ENCODE data around the gene GALNT17.

The GALNT17 gene

GRCh38 chr7:71334541-71334940 lies 202.6 kb downstream of the GALNT17 start:
- Histone ChIP-seq H3K9me3 (replicated peaks; ENCODE audit: insufficient read depth, low read length) (no peaks in the 10 kb centered on the region), H3K9me2 (replicated peaks; ENCODE audit: insufficient read depth, low read length) (no peaks in the 10 kb centered on the region), H4K20me1 (ENCODE audit: insufficient read depth, low read length) (no peaks in the 10 kb centered on the region), H3K27ac (ENCODE audit: low read length) (no peak overlapping the region), H2AFZ (ENCODE audit: low read length) (no peak overlapping the region), H3K4me3 (ENCODE audit: low read length) (no peak overlapping the region), H3K9ac (ENCODE audit: low read length) (no peak overlapping the region), H3K4me1 (ENCODE audit: low read length) (no peaks in the 10 kb centered on the region), H3F3A (ENCODE audit: insufficient read depth, low read length) (no peaks in the 10 kb centered on the region), H3K79me2 (ENCODE audit: low read length) (no peaks in the 10 kb centered on the region), H3K4me2 (ENCODE audit: low read depth, low read length) (no peak overlapping the region), H3K36me3 (replicated peaks; ENCODE audit: insufficient read depth, low read length) (no peaks in the 10 kb centered on the region), H3K27me3 (replicated peaks; ENCODE audit: insufficient read depth, low read length) (no peaks in the 10 kb centered on the region)
- DNase-seq, result no peak
- TF ChIP-seq EZH2phosphoT487 (IDR thresholded peaks at IDR 0.05; ENCODE audit: low read length), result no peak
- no peak for TF ChIP-seq EZH2 (optimal IDR thresholded peaks at IDR 0.05; ENCODE audit: low read depth, low read length)
- TF ChIP-seq CTCF (IDR thresholded peaks at IDR 0.05; ENCODE audit: low read length), result no peak

- no peaks in the 10 kb centered on the region for H3K27me3 ChIP-seq (replicated peaks; ENCODE audit: insufficient read depth, low read length)
- no peaks in the 10 kb centered on the region for H3K9me2 ChIP-seq (replicated peaks; ENCODE audit: insufficient read depth, low read length)
- H2AFZ ChIP-seq (ENCODE audit: low read length), result no peak overlapping the region
- H3K4me3 ChIP-seq (ENCODE audit: low read length), result no peak overlapping the region
- no peaks in the 10 kb centered on the region for H4K20me1 ChIP-seq (ENCODE audit: insufficient read depth, low read length)
- no peaks in the 10 kb centered on the region for H3K79me2 ChIP-seq (ENCODE audit: low read length)
- H3K36me3 ChIP-seq (replicated peaks; ENCODE audit: insufficient read depth, low read length), result no peaks in the 10 kb centered on the region
- H3K4me1 ChIP-seq (ENCODE audit: low read length), result no peaks in the 10 kb centered on the region
- H3K27ac ChIP-seq (ENCODE audit: low read length), result no peak overlapping the region
- H3K4me2 ChIP-seq (ENCODE audit: low read depth, low read length), result no peak overlapping the region
- H3K9ac ChIP-seq (ENCODE audit: low read length), result no peak overlapping the region
- DNase-seq, result no peak
- H3K9me3 ChIP-seq (replicated peaks; ENCODE audit: insufficient read depth, low read length), result no peaks in the 10 kb centered on the region
- TF ChIP-seq CTCF (IDR thresholded peaks at IDR 0.05; ENCODE audit: low read length), result no peak
- no peak for TF ChIP-seq EZH2phosphoT487 (IDR thresholded peaks at IDR 0.05; ENCODE audit: low read length)
- TF ChIP-seq EZH2 (optimal IDR thresholded peaks at IDR 0.05; ENCODE audit: low read depth, low read length), result no peak
- H3F3A ChIP-seq (ENCODE audit: insufficient read depth, low read length), result no peaks in the 10 kb centered on the region
These were observed 206.9 kb downstream of the GALNT17 start for GRCh38 chr7:71338866-71339265.

DNA sequence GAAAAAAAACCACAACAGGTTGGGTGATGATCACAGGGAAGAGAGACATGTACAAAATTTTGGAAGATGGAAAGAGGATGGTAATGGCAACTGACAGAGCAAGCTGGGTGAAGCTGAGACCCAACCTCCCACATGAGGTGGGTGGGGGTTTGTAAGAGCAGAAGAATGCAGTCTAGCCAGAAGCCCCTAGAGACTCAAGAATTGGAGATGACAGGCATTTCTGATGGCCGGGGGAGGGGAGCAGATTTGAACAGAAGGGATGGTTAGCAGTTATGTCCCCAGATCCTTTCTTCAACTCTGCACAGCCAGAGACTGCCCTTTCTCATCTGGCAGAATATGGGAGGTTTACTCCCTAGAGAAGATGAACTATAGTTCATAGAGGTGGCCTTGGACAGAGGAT lies 208.0 kb downstream of the GALNT17 start:
- H3K9me3 ChIP-seq (replicated peaks; ENCODE audit: insufficient read depth, low read length), result no peaks in the 10 kb centered on the region
- H3K4me3 ChIP-seq (ENCODE audit: low read length), result no peak overlapping the region
- H3K9ac ChIP-seq (ENCODE audit: low read length), result no peak overlapping the region
- H3K27ac ChIP-seq (ENCODE audit: low read length), result no peak overlapping the region
- no peaks in the 10 kb centered on the region for H3K4me1 ChIP-seq (ENCODE audit: low read length)
- no peaks in the 10 kb centered on the region for H3K36me3 ChIP-seq (replicated peaks; ENCODE audit: insufficient read depth, low read length)
- no peaks in the 10 kb centered on the region for H3K27me3 ChIP-seq (replicated peaks; ENCODE audit: insufficient read depth, low read length)
- no peak for TF ChIP-seq EZH2phosphoT487 (IDR thresholded peaks at IDR 0.05; ENCODE audit: low read length)
- no peak for TF ChIP-seq CTCF (IDR thresholded peaks at IDR 0.05; ENCODE audit: low read length)
- no peak for TF ChIP-seq EZH2 (optimal IDR thresholded peaks at IDR 0.05; ENCODE audit: low read depth, low read length)
- no peaks in the 10 kb centered on the region for H4K20me1 ChIP-seq (ENCODE audit: insufficient read depth, low read length)
- H3K9me2 ChIP-seq (replicated peaks; ENCODE audit: insufficient read depth, low read length), result no peaks in the 10 kb centered on the region
- no peaks in the 10 kb centered on the region for H3F3A ChIP-seq (ENCODE audit: insufficient read depth, low read length)
- no peak for DNase-seq
- no peaks in the 10 kb centered on the region for H3K79me2 ChIP-seq (ENCODE audit: low read length)
- no peak overlapping the region for H3K4me2 ChIP-seq (ENCODE audit: low read depth, low read length)
- no peak overlapping the region for H2AFZ ChIP-seq (ENCODE audit: low read length)
